ENCODE results near the gene MGARP.
"Not testable (repeated sequence)": the region's sequence is repeated elsewhere in the genome, so short reads cannot be mapped to it uniquely, and the experiment has no call there.

- TF ChIP-seq, protein P1, sequence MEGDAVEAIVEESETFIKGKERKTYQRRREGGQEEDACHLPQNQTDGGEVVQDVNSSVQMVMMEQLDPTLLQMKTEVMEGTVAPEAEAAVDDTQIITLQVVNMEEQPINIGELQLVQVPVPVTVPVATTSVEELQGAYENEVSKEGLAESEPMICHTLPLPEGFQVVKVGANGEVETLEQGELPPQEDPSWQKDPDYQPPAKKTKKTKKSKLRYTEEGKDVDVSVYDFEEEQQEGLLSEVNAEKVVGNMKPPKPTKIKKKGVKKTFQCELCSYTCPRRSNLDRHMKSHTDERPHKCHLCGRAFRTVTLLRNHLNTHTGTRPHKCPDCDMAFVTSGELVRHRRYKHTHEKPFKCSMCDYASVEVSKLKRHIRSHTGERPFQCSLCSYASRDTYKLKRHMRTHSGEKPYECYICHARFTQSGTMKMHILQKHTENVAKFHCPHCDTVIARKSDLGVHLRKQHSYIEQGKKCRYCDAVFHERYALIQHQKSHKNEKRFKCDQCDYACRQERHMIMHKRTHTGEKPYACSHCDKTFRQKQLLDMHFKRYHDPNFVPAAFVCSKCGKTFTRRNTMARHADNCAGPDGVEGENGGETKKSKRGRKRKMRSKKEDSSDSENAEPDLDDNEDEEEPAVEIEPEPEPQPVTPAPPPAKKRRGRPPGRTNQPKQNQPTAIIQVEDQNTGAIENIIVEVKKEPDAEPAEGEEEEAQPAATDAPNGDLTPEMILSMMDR (IDR thresholded peaks at IDR 0.05; ENCODE audit: low read length), result not testable (repeated sequence)
- not testable (repeated sequence) for TF ChIP-seq EZH2 (IDR thresholded peaks at IDR 0.05; ENCODE audit: borderline replicate concordance, low read length)
Measured at GRCh38 chr4:139255581-139255980, 24.4 kb downstream of the MGARP start.
